Measurements from ENCODE around the gene HPD.
"Not testable (repeated sequence)": the region's sequence is repeated elsewhere in the genome, so short reads cannot be mapped to it uniquely, and the experiment has no call there.

The HPD gene

DNA sequence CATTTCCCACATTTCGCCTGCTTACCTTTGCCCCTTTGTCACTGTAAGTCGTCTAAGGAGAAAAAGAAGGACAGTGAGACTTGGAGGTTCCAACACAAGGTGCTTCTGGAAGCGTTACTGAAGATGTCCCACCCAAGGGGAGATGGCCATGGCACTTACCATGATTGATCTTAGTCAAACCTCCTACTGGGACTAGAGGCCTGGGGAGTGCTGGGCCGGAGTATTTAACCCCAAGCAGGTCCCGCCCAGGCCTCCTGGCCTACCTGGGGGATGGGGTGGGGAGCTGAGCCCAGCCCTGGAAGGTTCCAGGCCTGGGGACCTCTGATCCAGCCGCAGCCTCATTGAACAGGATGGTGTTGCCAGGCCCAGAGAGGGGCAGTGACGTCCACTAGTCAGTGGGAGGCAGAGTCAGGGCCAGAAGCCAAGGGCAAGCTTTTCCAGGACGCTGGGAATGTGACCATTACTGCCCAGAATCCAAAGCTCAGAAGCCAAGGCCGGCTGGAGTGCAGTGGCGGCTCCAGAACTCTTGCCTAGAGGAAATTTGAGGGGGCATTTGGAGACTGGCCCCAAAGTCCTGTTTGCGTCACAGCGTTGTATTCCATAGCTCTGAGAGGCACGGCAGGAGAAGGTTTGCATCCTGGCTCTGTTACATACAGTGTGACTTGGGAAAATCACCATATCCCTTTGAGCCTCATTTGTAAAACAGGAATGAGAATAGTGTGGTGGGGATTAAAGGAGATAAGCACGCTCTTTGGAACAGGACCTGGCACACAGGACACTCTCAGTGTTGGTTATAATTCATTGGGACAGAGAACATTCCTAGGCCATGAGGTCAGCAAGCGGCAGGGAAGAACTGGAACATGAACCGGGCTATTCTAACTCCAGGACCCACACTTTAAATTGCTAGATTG is at the start of gene HPD:
TSS of gene HPD (minus strand) at position 198 of the 911 bp plus-strand sequence. CDS start at position 162, 36 bp downstream.
- no peak for DNase-seq (ENCODE audit: low read depth)

DNA sequence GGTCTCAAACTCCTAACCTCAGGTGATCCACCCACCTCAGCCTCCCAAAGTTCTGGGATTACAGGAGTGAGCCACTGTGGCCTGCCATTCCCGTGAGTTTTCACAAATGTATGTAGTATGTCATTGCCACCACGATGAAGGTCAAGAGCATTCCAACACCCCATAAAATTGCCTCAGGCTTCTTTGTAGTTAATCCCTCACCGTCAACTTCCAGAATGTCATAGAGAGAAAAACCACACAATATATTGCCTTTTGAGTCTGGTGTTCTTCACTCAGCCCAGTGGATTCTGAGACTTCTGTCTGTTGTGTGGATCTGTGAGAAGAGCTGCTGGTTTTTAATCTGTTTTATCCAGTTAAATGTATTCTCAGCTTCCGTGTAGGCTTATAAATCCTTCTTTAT is 47.1 kb upstream of the HPD start:
- DNase-seq (ENCODE audit: low read depth): no peak

DNA sequence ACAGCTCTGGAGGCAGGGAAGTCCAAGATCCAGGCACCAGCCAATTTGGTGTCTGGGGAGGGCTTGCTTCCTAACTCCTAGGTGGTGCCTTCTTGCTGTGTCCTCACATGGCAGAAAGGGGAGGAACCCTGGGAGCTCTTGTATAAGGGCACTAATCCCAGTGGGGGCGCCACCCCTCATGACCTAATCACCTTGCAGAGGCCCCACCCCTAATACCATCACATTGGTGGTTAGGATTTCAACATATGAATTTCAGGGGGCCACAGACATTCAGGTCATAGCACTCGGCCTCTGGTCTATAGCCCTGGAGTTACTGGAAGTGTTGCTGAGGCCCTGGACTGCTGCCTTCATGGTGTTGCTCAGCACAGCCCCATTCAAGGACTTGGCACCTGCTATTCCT is 44.5 kb upstream of the HPD start:
- no peak for DNase-seq (ENCODE audit: low read depth)

DNA sequence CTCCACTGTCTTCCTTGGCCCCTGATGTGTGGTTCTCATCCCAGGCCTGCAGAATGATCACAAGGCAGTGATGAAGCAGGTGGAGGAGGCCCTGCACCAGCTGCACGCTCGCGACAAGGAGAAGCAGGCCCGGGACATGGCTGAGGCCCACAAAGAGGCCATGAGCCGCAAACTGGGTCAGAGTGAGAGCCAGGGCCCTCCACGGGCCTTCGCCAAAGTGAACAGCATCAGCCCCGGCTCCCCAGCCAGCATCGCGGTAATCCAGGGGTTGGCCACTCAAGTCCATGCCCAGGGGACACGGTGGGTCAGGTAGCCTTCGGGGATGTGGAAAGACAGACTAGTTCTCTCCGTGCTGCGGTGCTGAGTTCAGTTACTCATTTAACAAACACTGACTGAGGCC is 40.9 kb upstream of the HPD start:
- no peak for DNase-seq (ENCODE audit: low read depth)

DNA sequence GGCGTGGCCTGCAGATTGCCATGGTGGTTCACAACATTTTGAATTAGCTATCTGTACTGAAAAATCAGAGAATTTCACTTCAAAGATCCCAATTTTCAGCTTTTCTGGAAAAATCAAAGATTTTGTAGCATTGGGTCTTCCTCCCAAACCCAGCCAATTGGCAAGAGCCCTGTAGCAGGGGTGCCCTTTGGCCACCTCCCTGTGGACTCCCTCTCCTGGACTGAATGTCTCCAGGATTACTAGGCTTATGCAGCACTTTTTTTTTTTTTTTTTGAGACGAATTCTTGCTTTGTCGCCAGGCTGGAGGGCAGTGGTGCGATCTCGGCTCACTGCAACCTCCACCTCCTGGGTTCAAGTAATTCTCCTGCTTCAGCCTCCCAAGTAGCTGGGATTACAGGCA is 39.6 kb upstream of the HPD start:
- DNase-seq (ENCODE audit: low read depth): no peak

DNA sequence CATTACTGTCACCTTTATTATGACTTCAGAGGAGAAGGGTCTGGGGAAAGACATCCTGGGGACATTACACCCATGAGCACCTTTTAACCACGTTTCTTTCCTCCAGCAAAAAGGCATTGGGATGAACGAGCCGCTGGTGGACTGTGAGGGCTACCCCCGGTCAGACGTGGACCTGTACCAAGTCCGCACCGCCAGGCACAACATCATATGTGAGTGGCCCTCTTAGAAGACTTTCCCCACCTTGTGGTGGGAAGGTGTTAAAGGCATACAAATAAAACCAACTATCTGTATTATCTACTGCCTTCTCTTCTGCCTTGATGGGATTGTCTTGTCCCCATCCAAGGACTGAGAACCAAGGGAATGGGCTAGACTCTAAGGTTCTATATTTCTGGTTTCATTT is 36.0 kb upstream of the HPD start:
- no peak for DNase-seq (ENCODE audit: low read depth)

DNA sequence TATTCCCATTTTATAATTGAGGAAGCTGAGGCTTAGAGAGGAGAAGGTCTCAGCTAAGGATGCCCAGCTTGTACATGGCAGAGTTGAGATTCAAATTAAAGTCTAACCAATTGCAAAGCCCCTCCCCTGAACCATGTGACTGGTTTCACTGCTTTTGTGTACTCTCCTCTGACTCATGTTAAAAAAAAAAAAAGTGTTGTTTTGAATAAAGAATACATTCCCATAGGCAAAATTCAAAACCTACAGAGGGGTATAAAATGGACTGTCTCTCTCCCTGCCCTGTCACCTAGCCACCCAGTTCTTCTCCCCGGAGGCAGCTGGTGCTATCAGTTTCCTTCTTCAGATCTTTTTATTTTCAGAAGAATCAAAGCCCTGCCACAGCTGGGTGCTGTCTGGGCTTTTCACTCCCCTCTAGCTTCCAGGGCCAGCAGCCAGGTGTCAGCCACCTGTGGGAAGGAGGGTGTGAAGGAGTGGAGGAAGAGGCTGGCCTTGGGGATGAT is 35.4 kb upstream of the HPD start:
- no peak for DNase-seq (ENCODE audit: low read depth)

DNA sequence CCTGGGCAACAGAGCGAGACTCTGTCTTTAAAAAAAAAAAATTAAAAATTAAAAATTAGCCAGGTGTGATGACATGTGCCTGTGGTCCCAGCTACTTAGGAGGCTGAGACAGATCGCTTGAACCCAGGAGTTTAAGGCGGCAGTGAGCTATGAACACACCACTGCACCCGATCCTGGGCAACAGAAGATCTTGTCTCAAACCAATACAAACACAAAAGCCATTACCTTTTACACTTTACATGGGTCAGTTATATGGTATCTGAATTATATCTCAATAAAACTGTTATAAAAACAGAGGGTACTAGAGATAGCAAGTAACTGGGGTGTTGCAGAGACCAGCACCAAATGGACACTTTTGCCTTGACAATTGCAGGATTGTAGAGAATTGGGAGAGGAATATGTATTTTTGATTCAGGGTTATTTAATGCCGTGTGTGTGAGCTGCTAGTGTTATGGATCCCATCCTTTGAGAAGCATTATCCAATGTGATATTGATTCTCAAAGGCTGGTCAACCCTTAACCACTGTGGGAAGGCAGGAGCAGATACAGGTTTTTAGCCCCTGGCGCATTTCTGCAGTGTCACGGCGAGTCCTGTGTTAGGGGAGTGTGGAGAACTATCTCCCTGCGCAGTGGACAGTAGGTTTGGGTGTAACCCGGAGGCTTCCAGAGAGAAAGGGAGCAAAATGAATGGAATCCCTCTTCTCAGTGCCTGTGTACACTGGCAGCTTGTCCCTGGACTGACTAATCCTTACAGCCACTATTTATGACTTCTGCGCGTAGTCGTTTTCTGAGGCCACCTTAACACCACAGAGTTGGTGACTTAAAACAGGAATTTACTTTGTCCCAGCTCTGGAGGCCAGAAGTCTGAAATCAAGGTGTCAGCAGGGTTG is 34.3 kb upstream of the HPD start:
- no peak for DNase-seq (ENCODE audit: low read depth)

DNA sequence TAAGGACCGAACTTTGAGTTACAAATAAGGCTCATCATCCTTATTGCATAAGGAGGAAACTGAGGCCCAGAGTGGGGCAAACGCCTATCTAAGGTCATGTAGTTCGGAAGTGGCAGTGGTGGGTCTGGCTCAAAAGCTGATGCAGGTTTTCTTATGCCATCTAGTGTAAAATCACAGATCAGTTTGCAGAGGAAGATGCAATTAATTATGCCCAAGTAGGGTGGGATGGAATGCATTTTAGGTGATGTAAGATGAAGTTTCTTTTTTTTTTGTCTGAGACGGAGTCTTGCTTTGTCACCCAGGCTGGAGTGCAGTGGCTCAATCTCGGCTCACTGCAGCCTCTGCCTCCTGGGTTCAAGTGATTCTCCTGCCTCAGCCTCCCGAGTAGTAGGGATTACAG is 31.0 kb upstream of the HPD start:
- DNase-seq (ENCODE audit: low read depth): not testable (repeated sequence)

DNA sequence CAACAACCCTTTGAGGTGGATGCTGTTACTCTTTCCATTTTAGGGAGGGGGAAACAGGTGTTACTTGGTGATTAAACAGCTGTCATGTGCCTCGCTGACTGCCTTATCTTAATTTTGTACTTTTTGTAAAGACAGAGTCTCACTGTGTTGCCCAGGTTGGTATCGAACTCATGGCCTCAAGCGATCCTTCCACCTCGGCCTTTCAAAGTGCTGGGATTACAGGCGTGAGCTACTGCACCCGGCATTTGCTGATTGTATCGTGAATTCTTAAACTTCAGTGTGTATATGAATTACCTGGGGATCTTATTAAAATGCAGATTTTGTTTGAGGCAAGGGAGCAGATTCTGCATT is 30.6 kb upstream of the HPD start:
- no peak for DNase-seq (ENCODE audit: low read depth)

DNA sequence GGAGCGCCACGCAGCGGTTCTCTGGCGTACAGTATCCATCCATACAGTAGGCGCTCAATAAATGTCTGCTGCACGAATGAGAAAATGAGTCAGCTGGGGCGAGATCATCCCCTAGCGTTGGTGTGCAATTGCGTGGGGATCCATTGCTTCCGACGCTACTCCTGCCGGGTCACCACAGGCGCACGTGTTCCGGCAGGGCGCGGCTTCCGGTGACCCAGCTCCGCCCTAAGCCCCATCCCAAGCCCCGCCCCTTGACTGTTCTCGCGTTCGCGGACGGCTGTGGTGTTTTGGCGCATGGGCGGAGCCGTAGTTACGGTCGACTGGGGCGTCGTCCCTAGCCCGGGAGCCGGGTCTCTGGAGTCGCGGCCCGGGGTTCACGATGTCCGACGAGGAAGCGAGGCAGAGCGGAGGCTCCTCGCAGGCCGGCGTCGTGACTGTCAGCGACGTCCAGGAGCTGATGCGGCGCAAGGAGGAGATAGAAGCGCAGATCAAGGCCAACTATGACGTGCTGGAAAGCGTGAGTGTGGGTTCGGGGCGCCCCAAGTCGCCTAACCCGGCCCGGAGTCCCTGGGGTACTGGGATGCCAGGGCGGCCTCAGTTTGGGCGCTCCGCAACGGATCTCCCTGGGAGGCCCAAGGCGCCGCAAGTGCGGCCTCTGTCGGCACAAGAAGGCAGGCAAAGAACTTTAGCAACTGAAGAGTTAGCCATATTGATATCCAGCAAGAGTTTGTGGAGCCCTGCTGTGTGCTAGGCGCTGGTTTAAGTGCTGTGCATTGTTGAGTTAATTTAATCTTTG is 30.0 kb upstream of the HPD start, which contains the start of gene PSMD9:
TSS of gene PSMD9 (plus strand) at position 313 of the 796 bp plus-strand sequence. CDS start at position 380, 67 bp downstream.
- DNase-seq (ENCODE audit: low read depth): peak; percentile 98

DNA sequence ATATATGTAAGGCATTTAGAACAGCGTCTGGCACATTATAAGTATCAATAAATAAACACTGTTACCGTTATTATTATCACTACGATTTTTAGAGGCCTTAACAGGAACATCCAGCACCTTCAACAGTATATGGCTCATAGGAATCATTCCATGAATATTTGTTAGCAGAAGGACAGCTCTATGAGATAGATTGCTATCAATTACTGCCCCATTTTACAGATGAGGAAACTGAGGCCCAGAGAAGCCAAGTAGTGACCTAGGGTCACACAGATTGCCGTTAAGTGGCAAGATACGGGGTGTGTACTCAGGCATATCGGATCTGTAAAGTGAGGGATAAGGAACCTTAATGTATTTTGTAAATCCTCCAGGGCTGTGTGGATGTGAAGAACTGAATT is 29.4 kb upstream of the HPD start:
- DNase-seq (ENCODE audit: low read depth): no peak

DNA sequence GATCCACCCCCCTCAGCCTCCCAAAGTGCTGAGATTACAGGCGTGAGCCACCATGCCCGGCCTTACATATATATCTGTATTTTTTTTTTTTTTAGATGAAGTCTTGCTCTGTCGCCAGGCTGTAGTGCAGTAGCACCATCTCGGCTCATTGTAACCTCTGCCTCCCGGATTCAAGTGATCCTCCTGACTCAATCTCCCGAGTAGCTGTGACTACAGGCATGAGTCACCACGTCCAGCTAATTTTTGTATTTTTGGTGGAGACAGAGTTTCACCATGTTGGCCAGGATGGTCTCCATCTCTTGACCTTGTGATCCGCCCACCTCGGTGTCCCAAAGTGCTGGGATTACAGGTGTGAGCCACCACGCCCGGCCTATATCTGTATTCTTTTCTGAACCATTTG is 26.5 kb upstream of the HPD start:
- DNase-seq (ENCODE audit: low read depth): not testable (repeated sequence)

DNA sequence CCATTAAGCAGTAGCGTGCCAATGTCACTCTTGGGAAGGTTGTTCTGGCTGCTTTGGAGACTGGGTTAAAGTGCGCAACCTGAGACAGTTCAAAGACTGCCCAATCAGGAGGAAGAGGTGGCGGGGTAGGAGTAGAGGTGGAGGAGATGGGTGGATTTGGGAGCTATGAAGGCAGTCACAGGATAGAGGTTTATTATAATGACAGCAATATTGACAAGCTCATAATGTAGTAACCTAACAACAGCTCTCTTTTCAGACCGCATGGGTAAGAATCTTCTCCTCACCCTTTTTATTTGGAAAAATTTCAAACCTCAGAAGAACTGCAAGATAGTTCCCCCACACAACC is 24.6 kb upstream of the HPD start:
- no peak for DNase-seq (ENCODE audit: low read depth)

DNA sequence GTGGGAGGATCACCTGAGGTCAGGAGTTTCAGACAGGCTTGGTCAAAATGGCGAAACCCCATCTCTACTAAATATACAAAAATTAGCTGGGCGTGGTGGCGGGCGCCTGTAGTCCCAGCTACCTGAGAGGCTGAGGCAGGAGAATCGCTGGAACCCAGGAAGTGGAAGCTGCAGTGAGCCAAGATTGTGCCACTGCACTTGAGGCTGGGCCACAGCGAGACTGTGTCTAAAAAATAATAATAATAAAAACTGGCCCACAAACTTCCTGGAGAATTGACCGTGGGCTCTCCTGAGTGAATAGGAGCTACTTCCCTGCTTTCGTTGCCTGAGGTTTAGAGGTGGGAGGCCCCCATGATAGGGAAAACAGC is 17.4 kb upstream of the HPD start:
- not testable (repeated sequence) for DNase-seq (ENCODE audit: low read depth)

DNA sequence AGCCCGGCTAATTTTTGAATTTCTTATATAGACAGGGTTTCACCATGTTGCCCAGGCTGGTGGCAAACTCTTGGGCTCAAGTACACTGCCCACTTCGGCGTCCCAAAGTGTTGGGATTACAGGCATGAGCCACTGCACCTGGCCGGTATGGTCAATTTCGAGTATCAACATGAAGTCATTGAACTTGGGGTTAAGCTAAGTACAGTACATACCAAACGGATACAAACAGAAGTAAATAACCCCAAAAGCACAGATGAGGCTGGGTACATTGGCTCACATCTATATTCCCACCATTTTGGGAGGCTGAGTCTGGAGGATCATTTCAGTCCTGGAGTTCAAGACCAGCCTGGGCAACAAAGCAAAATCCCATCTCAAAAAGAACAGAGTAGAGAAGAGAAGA is 16.9 kb upstream of the HPD start:
- no peak for DNase-seq (ENCODE audit: low read depth)

DNA sequence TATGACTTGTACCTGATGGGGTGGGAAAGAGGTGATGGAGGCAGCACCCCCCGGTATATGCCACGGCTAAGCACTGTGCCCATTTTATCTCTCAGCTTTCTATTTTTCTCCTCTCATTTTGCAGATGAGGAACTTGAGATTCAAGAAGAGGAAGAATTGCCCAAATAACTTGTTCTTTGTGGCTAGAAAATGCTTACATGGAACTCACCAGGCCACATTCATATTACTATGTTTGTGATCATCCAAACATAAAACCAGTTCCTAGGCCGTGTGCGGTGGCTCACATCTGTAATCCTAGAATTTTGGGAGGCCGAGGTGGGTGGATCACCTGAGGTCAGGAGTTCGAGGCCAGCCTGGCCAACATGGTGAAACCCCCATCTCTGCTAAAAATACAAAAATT is 15.4 kb upstream of the HPD start:
- no peak for DNase-seq (ENCODE audit: low read depth)

DNA sequence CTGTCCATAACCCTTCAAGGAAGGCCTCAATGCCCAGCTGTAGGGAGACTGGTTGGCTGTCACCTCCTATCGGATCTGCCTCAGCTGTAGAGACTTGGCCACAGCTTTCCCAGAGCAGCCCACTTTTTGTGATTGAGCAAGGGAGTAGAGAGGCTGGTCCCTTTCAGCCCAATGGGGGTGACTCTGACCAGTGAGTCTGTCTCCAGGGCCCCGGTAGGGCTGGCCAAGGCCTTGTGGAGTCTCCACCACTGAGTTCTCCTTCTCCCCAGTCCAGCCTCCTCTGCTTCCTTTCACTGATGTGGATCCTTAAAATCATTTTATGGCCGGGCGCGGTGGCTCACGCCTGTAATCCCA is 14.5 kb upstream of the HPD start:
- no peak for DNase-seq (ENCODE audit: low read depth)

DNA sequence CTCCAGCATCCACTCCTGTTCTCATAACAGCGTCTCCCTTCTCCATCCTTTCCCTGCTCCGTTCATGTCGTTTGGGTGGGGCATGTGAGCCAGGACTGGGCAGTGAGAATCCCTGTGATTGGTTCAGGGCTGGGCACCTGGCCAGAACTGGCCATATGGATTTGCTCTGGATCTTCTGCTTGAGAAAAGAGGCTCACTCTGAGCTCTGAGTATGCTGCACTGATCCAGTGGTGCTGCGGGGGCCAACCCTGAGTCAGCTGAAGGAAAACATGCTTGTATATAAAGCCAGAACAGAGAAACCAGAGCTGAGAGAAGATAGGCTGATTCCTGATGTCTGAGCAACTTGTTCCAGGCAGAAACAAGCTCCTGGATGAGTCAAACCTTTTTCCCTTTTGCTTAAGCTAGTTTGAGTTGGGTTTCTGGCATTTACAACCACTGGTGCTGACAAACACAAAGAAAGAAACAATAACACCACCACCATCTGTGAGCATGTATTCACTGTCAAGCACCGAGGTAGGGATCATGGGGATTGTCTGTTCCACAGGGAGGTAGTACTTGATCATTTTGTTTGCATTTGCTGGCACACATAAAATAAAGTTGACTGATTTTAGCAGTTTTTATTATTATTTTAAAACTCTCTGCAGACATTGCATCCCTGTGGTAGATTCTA is 14.0 kb upstream of the HPD start:
- DNase-seq (ENCODE audit: low read depth): no peak

DNA sequence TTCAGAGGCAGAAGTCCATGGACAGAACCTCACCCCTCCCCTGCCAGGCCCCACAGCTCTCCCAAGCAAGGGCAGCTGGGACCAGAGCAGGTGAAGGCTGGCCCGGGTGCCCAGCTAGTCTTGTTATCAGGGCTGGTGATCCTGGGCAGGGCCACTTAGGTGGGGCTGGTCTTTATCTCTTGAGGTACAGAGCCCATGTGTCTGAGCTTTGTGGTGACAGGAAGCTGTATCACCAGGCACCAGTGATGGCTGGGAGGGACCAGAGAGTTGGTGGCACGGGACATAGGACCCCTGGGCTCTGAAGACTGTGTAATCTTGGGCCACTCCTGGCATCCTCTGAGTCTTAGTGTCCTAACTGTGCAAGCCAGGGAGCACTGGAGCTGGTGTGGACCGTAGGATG is 12.8 kb upstream of the HPD start:
- DNase-seq (ENCODE audit: low read depth): no peak

DNA sequence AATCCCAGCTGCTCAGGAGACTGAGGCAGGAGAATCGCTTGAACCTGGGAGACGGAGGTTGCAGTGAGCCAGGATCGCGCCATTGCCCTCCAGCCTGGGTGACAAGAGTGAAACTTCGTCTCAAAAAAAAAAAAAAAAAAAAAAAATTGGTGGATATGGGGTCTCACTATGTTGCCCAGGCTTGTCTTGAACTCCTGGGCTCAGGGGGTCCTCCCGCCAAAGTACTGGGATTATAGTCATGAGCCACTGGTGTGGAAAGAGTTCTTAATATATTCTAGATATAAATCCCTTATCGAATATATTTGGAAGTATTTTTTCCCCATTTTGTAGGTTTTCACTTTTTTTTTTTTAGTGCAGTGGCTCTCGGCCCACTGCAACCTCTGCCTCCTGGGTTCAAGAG is 10.6 kb upstream of the HPD start:
- DNase-seq (ENCODE audit: low read depth): not testable (repeated sequence)

DNA sequence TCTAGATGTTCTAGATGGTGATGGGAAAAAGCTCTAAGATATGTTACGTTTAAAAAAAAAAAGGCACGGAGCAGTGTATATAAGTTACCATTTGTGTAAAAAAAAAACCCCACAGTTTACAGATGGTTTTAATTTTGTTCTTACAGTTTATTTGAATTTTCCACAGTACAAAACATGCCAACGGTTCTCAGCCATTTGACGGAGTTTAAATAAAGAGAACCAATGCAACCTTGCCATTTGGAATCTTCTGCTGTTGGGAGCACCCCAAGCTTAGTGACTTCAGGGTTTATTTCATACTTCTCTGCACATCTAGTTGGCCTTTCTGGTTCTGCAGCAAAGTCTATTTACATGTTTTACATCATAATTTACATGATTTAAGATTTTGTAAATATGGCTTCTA is 7.7 kb upstream of the HPD start:
- no peak for DNase-seq (ENCODE audit: low read depth)

Measured in stimulated activated CD8-positive, alpha-beta memory T cell treated with anti-CD3 and anti-CD28 coated beads, Interleukin-4, amount 100 ng/mL, for 24 hours (primary cell).